ENCODE measurements around the gene UQCC2.

GRCh38 chr6:33667776-33668175 is 43.7 kb downstream of the UQCC2 start:
- TF ChIP-seq POLR2A (IDR thresholded peaks at IDR 0.05; ENCODE audit: low read length): no peak
- no peak for TF ChIP-seq GATA1 (IDR thresholded peaks at IDR 0.05; ENCODE audit: low read depth, low read length)

All from erythroblast (primary cell).